MM.1S (cell line): ENCODE results near the gene SGMS1.

ENCODE experiments used
- DNase-seq: peaks from one replicate; pipeline ENCODE4 v3.0.0-alpha.2; 2015
- H2AFZ ChIP-seq: fragments of 300-600 bp; sonication (generic); 2 replicates; pipeline ENCODE4 v1.6.0; 2016; ENCODE audit warnings: antibody characterized with exemption, low read length
- H3F3A ChIP-seq: fragments of 300-600 bp; sonication (generic); 2 replicates; pipeline ENCODE4 v1.6.1; 2016; ENCODE audit warnings: mild to moderate bottlenecking, antibody characterized with exemption, low read length, moderate library complexity, mixed read lengths; ENCODE audit not compliant: insufficient read depth
- H3K27ac ChIP-seq: fragments of 300-600 bp; sonication (generic); 2 replicates; pipeline ENCODE4 v1.5.1; 2016; ENCODE audit warnings: mild to moderate bottlenecking, low read length
- H3K27me3 ChIP-seq: fragments of 300-600 bp; sonication (generic); replicated peaks from 2 replicates; pipeline ENCODE4 v1.6.0; 2016; ENCODE audit warnings: low read length; ENCODE audit not compliant: insufficient read depth
- H3K36me3 ChIP-seq: fragments of 300-600 bp; sonication (generic); replicated peaks from 2 replicates; pipeline ENCODE4 v1.6.1; 2016; ENCODE audit warnings: mild to moderate bottlenecking, low read length, mixed read lengths; ENCODE audit not compliant: insufficient read depth
- H3K4me1 ChIP-seq: fragments of 300-600 bp; sonication (generic); 2 replicates; pipeline ENCODE4 v1.6.1; 2016; ENCODE audit warnings: low read length, mixed read lengths
- H3K4me2 ChIP-seq: fragments of 300-600 bp; sonication (generic); 2 replicates; pipeline ENCODE4 v1.6.0; 2016; ENCODE audit warnings: low read depth, low read length
- H3K4me3 ChIP-seq: fragments of 300-600 bp; sonication (generic); 2 replicates; pipeline ENCODE4 v1.5.1; 2016; ENCODE audit warnings: low read length, mixed read lengths
- H3K79me2 ChIP-seq: fragments of 300-600 bp; sonication (generic); 2 replicates; pipeline ENCODE4 v1.6.1; 2016; ENCODE audit warnings: mixed run types, low read length, mixed read lengths
- H3K9ac ChIP-seq: fragments of 300-600 bp; sonication (generic); 2 replicates; pipeline ENCODE4 v1.6.1; 2016; ENCODE audit warnings: low read length, mixed read lengths
- H3K9me2 ChIP-seq: fragments of 300-600 bp; sonication (generic); replicated peaks from 2 replicates; pipeline ENCODE4 v1.6.1; 2016; ENCODE audit warnings: mild to moderate bottlenecking, low read length, mixed read lengths; ENCODE audit not compliant: insufficient read depth
- H3K9me3 ChIP-seq: fragments of 300-600 bp; sonication (generic); replicated peaks from 2 replicates; pipeline ENCODE4 v1.6.1; 2016; ENCODE audit warnings: mild to moderate bottlenecking, low read length, mixed read lengths; ENCODE audit not compliant: insufficient read depth
- H4K20me1 ChIP-seq: fragments of 300-600 bp; sonication (generic); 2 replicates; pipeline ENCODE4 v1.6.1; 2016; ENCODE audit warnings: mild to moderate bottlenecking, low read length, moderate library complexity, mixed read lengths; ENCODE audit not compliant: insufficient read depth
- EZH2 ChIP-seq: fragments of 300-600 bp; sonication (generic); optimal IDR thresholded peaks from 2 replicates; pipeline ENCODE3; 2017; ENCODE audit warnings: low read depth, mild to moderate bottlenecking, antibody characterized with exemption, low read length, mixed read lengths
- EZH2phosphoT487 ChIP-seq: fragments of 300-600 bp; sonication (generic); IDR thresholded peaks from 2 replicates; pipeline ENCODE4 v1.6.1; 2018; ENCODE audit warnings: antibody characterized with exemption, low read length
- TF ChIP-seq, protein P1 (sequence below): fragments of 300-600 bp; sonication (generic); IDR thresholded peaks from 2 replicates; pipeline ENCODE4 v1.5.1; 2016; ENCODE audit warnings: antibody characterized with exemption, low read length, mixed read lengths

SGMS1 gene

DNA sequence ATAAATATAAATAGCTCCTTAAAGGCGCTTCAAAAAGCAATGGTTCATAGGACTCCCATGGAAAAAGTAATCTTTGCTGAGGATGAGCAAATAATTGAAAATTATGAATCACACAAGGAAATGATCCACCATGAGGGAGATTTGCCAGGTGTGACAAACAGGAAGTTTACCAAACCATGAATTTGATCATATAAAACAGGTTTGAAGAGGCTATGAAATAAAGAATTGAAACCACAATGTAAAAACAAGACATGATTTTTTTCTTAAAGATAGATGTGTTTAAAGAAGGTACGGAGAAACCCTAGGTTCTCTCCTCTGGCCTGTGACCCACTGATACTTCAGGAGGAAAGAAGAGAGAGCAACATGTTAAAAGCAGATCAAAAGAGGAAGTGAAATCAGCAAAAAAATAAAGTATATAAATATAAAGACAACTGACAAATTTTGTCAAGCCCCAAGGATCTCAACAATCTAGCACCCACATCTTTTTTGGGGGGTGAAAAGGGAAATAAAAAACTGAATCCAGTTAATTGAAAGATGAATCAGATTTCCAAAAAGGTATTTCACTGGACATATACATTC is 261.1 kb downstream of the SGMS1 start:
- H3K4me2 ChIP-seq, result peak overlapping the region; percentile 16; the same call in 1 of the 2 replicates

DNA sequence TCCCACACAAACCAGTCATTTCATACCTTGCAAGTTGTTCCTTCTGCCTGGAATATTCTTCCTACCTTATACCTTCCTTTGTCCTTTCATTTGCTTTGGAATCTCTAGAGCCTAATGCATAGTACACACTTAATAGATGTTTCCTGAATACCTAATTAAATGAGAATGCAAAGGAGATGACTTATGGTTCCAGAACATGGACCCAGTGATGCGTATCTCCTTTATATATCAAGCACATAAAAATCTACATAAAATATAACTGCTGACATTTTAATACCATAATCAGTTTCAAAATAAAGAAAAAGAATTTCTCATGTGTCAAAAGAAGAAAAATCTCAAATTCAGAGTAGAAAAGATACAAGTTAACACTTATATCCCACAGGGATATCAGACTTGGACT is 261.8 kb downstream of the SGMS1 start:
- peak overlapping the region; percentile 38; the same call in 1 of the 2 replicates for H3K27ac ChIP-seq
- H3K4me1 ChIP-seq, result peaks cover 15% of the 10 kb centered on the region
- H3K36me3 ChIP-seq, result no peaks in the 10 kb centered on the region
- no peaks in the 10 kb centered on the region for H3K9me2 ChIP-seq
- H3K4me3 ChIP-seq, result no peak overlapping the region
- no peaks in the 10 kb centered on the region for H3K9me3 ChIP-seq
- H3K9ac ChIP-seq, result no peak overlapping the region
- 0 out of 2 replicates have a peak, but pooled peaks cover 7% of the 10 kb centered on the region for H3F3A ChIP-seq
- H4K20me1 ChIP-seq, result no peaks in the 10 kb centered on the region
- H3K4me2 ChIP-seq, result no peak overlapping the region
- H3K79me2 ChIP-seq, result no peaks in the 10 kb centered on the region
- no peak for DNase-seq
- no peak overlapping the region for H2AFZ ChIP-seq
- no peaks in the 10 kb centered on the region for H3K27me3 ChIP-seq
- TF ChIP-seq, protein P1, sequence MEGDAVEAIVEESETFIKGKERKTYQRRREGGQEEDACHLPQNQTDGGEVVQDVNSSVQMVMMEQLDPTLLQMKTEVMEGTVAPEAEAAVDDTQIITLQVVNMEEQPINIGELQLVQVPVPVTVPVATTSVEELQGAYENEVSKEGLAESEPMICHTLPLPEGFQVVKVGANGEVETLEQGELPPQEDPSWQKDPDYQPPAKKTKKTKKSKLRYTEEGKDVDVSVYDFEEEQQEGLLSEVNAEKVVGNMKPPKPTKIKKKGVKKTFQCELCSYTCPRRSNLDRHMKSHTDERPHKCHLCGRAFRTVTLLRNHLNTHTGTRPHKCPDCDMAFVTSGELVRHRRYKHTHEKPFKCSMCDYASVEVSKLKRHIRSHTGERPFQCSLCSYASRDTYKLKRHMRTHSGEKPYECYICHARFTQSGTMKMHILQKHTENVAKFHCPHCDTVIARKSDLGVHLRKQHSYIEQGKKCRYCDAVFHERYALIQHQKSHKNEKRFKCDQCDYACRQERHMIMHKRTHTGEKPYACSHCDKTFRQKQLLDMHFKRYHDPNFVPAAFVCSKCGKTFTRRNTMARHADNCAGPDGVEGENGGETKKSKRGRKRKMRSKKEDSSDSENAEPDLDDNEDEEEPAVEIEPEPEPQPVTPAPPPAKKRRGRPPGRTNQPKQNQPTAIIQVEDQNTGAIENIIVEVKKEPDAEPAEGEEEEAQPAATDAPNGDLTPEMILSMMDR, result no peak
- TF ChIP-seq EZH2phosphoT487 (no peak), EZH2 (no peak)

More for the DNA sequence above, 261.1 kb downstream of the SGMS1 start:
- H3K27me3 ChIP-seq, result no peaks in the 10 kb centered on the region
- no peak overlapping the region for H3K4me3 ChIP-seq
- no peak overlapping the region for H3K9ac ChIP-seq
- no peaks in the 10 kb centered on the region for H4K20me1 ChIP-seq
- H2AFZ ChIP-seq, result no peak overlapping the region
- no peaks in the 10 kb centered on the region for H3K9me3 ChIP-seq
- H3K4me1 ChIP-seq, result peaks cover 15% of the 10 kb centered on the region
- TF ChIP-seq EZH2phosphoT487 (no peak), EZH2 (no peak)
- TF ChIP-seq, protein P1, result no peak
- 0 out of 2 replicates have a peak, but pooled peaks cover 7% of the 10 kb centered on the region for H3F3A ChIP-seq
- H3K9me2 ChIP-seq, result no peaks in the 10 kb centered on the region
- peak overlapping the region; percentile 38; the same call in 1 of the 2 replicates for H3K27ac ChIP-seq
- H3K79me2 ChIP-seq, result no peaks in the 10 kb centered on the region
- DNase-seq, result peak; percentile 22
- no peaks in the 10 kb centered on the region for H3K36me3 ChIP-seq

DNA sequence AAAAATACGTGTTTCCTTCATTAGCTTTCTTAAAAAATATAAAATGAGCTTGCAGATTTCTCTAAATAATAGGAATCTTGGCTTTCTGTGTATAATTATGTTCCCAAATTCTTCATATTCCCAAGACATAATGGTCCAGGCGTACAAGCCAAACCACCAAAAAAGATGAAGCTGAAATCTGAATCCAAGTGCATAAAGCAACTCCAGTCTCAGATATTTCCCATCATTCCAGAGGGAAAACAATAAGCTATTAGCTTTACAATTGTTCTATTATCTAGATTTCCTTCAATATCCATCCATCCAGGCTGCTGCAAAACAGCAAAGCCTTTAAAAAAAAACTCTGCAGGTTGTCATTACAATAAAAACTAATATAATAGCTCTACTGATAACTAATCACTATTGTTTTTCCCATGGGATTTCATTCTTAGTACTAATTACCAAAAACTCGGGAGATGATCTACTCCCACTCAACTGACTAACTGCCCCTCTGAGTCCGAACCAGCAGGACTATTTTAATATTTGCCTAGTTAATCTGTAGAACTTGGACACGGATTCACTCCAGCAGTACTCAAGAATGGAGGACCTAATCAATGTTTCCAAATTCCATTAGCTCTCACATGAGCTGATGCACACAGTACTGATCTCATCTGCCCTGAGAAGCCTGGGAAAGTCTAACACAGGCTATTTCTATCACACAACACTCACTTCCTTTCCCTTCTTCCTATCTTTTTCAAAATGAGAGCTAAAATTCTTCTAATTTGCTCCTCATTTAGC is 263.5 kb downstream of the SGMS1 start:
- no peak overlapping the region for H2AFZ ChIP-seq
- TF ChIP-seq, protein P1, result no peak
- no peak for TF ChIP-seq EZH2
- no peak for TF ChIP-seq EZH2phosphoT487
- no peak overlapping the region for H3K27ac ChIP-seq
- H3K9me2 ChIP-seq, result no peaks in the 10 kb centered on the region
- DNase-seq, result no peak
- H3K4me3 ChIP-seq, result no peak overlapping the region
- H3K9me3 ChIP-seq, result no peaks in the 10 kb centered on the region
- H3F3A ChIP-seq, result 0 out of 2 replicates have a peak, but pooled peaks cover 7% of the 10 kb centered on the region
- no peak overlapping the region for H3K4me2 ChIP-seq
- no peak overlapping the region for H3K9ac ChIP-seq
- H4K20me1 ChIP-seq, result no peaks in the 10 kb centered on the region
- no peaks in the 10 kb centered on the region for H3K27me3 ChIP-seq
- no peaks in the 10 kb centered on the region for H3K36me3 ChIP-seq
- H3K79me2 ChIP-seq, result no peaks in the 10 kb centered on the region
- peaks cover 15% of the 10 kb centered on the region for H3K4me1 ChIP-seq
